Large intestine (tissue), 3 donors: ENCODE results near the gene ATP4B. TPM values are rescaled to one million over a fixed set of nuclear protein-coding genes. Genes with fewer than 3 reads are reported as not detected.

Source experiments
- DNase-seq, 2 donors: peaks; one replicate each; pipeline versions ENCODE4 v3.0.0 to v3.0.0-alpha.2; 2013
- H3K27ac ChIP-seq: one replicate; pipeline ENCODE4 v1.5.1; 2013; ENCODE audit warnings: low read length
- H3K27me3 ChIP-seq: 2 replicates; pipeline ENCODE4 v1.6.1; 2013; ENCODE audit warnings: low read length; ENCODE audit not compliant: control insufficient read depth, insufficient read depth
- H3K36me3 ChIP-seq: 2 replicates; pipeline ENCODE4 v1.6.1; 2013; ENCODE audit warnings: low read length; ENCODE audit not compliant: control insufficient read depth, insufficient read depth
- H3K4me1 ChIP-seq: one replicate; pipeline ENCODE4 v1.6.1; 2013; ENCODE audit warnings: low read length; ENCODE audit not compliant: control insufficient read depth, insufficient read depth
- H3K4me3 ChIP-seq: one replicate; pipeline ENCODE4 v1.5.1; 2013; ENCODE audit warnings: low read length
- H3K9me3 ChIP-seq: one replicate; pipeline ENCODE4 v1.6.1; 2013; ENCODE audit warnings: mild to moderate bottlenecking, low read depth, low read length, moderate library complexity; ENCODE audit not compliant: control insufficient read depth
- WGBS: methylation state at CpG from one replicate; pipeline ENCODE4 v1.1.5; 2013; ENCODE audit warnings: low lambda C conversion rate; ENCODE audit not compliant: insufficient coverage; 5-methylcytosine and 5-hydroxymethylcytosine counted together
- polyA plus RNA-seq: library from polyadenylated mRNA; unstranded; fragments of 120-200 nt; gene quantifications from one replicate; pipeline ENCODE4 v1.2.1, GENCODE V29; 2013

Gene ATP4B
- polyA plus RNA-seq, 1 donor, result 0.04 TPM

DNA sequence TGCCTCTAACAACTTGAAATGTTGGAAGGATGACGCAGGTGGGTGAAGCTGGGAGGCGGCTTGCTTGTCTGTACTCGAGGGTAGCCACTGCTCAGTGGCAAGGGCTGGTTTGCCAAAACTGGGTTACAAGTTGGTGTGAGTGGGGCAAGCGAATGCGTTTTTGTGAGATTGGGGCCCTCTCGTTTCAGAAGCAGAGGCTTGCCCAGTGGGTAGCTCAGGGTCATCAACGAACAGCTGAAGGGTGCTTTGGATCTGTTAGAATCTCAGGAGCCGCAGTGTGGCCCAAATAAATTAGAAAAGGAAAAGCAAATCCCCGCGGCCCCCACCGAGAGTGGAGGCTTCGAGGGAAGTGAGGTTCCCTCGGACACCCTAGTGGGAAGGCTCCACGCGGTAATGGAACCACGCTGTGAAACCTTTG lies 7.3 kb downstream of the ATP4B start:
- no peak overlapping the region for H3K4me3 ChIP-seq
- WGBS, result no CpG with 5 or more reads among the region's 16 CpGs
- no peaks in the 10 kb centered on the region for H3K36me3 ChIP-seq
- no peak overlapping the region for H3K27ac ChIP-seq
- H3K27me3 ChIP-seq, result no peaks in the 10 kb centered on the region
- peaks cover 5% of the 10 kb centered on the region for H3K9me3 ChIP-seq
- no peak for DNase-seq
- H3K4me1 ChIP-seq, result no peaks in the 10 kb centered on the region

GRCh38 chr13:113650275-113650674 lies 7.7 kb downstream of the ATP4B start:
- no peaks in the 10 kb centered on the region for H3K4me1 ChIP-seq
- H3K4me3 ChIP-seq, result no peak overlapping the region
- H3K36me3 ChIP-seq, result no peaks in the 10 kb centered on the region
- no peak overlapping the region for H3K27ac ChIP-seq
- no peak for DNase-seq
- WGBS, result no CpG with 5 or more reads among the region's 15 CpGs
- no peaks in the 10 kb centered on the region for H3K27me3 ChIP-seq
- peaks cover 5% of the 10 kb centered on the region for H3K9me3 ChIP-seq

GRCh38 chr13:113649212-113649611 lies 8.8 kb downstream of the ATP4B start:
- 100% methylated on average over 1 of the region's 17 CpGs for WGBS
- Histone ChIP-seq H3K27me3 (no peaks in the 10 kb centered on the region), H3K9me3 (peaks cover 5% of the 10 kb centered on the region), H3K27ac (no peak overlapping the region), H3K36me3 (no peaks in the 10 kb centered on the region), H3K4me3 (no peak overlapping the region), H3K4me1 (no peaks in the 10 kb centered on the region)
- no peak for DNase-seq

DNA sequence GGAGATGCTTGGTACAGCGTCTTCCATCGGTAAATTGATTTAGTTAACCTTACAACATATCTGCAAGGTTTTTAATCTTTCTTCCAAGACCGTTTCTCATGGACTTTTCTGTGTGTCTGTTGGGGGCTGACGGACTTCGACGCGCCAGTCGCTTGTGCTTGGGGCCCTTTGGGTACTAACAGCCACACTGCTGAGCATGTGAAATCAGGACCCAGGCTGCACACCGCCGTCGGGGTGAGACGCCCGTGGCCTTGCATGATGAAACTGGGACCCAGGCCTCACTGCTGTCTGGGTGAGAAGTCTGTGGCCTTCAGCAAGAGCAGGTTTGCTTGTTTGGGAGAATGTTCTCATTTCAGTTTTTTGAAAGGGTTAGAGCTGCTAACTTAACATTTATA lies 9.8 kb downstream of the ATP4B start:
- Histone ChIP-seq H3K27ac (no peak overlapping the region), H3K9me3 (peaks cover 5% of the 10 kb centered on the region), H3K4me3 (no peak overlapping the region), H3K36me3 (no peaks in the 10 kb centered on the region), H3K4me1 (no peaks in the 10 kb centered on the region), H3K27me3 (no peaks in the 10 kb centered on the region)
- no peak for DNase-seq
- WGBS, result no CpG with 5 or more reads among the region's 13 CpGs

- peak in 1 of 2 donors; percentile 15 for DNase-seq
- no peak overlapping the region for H3K4me3 ChIP-seq
- H3K27ac ChIP-seq, result no peak overlapping the region
- H3K9me3 ChIP-seq, result peaks cover 5% of the 10 kb centered on the region
- no peaks in the 10 kb centered on the region for H3K36me3 ChIP-seq
- H3K4me1 ChIP-seq, result no peaks in the 10 kb centered on the region
- no peaks in the 10 kb centered on the region for H3K27me3 ChIP-seq
- WGBS, result no CpG with 5 or more reads among the region's 42 CpGs
Observed at GRCh38 chr13:113647351-113648215, 10.4 kb downstream of the ATP4B start.

- Histone ChIP-seq H3K4me1 (no peaks in the 10 kb centered on the region), H3K9me3 (peaks cover 9% of the 10 kb centered on the region), H3K4me3 (no peak overlapping the region), H3K36me3 (peaks cover 4% of the 10 kb centered on the region), H3K27ac (no peak overlapping the region), H3K27me3 (no peaks in the 10 kb centered on the region)
- DNase-seq, result no peak
- no CpG with 5 or more reads among the region's 10 CpGs for WGBS
Observed at GRCh38 chr13:113646921-113647340, 11.1 kb downstream of the ATP4B start.

DNA sequence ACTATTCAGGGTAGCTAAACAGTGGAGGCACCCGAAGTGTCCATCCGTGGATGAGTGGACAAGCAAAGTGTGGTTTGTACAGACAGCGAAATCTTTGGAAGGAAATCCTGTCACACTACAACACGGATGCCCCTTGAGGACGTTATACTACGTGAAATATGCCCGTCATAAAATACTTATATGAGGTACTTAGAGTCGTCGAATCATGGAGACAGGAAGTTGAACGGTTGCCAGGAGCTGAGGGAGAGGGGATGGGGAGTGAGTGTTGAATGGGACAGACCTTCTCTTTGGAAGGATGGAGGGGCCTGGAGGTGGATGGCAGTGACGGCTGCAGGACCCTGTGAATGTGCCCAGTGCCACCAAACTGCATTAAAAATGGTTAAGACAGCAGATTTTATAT lies 11.6 kb downstream of the ATP4B start:
- H3K4me1 ChIP-seq, result no peaks in the 10 kb centered on the region
- no peak overlapping the region for H3K27ac ChIP-seq
- H3K36me3 ChIP-seq, result peaks cover 10% of the 10 kb centered on the region
- no peak for DNase-seq
- WGBS, result 90% methylated on average over 2 of the region's 11 CpGs
- H3K9me3 ChIP-seq, result peaks cover 9% of the 10 kb centered on the region
- H3K4me3 ChIP-seq, result no peak overlapping the region
- no peaks in the 10 kb centered on the region for H3K27me3 ChIP-seq

- no CpG with 5 or more reads among the region's 9 CpGs for WGBS
- DNase-seq, result no peak
Observed at GRCh38 chr13:113645329-113645728, 12.7 kb downstream of the ATP4B start.

DNA sequence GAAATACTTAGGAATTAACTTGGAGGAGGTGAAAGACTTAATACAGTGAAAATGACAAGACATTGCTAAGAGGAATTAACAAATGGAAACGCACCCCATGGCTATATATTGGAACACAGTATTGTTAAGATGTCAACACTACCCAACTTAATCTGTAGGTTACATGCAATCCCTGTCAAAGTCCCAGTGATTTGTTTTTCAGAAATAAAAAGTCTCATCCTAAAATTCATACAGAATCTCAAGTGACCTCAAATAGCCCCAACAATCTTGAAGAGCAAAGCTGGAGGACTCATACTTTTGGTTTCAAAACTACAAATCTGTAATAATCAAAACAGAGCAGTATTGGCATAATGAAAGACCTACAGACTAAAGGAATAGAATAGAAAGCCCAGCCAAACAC lies 13.2 kb downstream of the ATP4B start:
- Histone ChIP-seq H3K9me3 (peaks cover 12% of the 10 kb centered on the region), H3K36me3 (peaks cover 19% of the 10 kb centered on the region), H3K27ac (no peak overlapping the region), H3K27me3 (no peaks in the 10 kb centered on the region), H3K4me3 (no peak overlapping the region), H3K4me1 (no peaks in the 10 kb centered on the region)
- no peak for DNase-seq
- WGBS, result 100% methylated on average over 1 of the region's 1 CpG

More at GRCh38 chr13:113645329-113645728, 12.7 kb downstream of the ATP4B start:
- no peaks in the 10 kb centered on the region for H3K27me3 ChIP-seq
- H3K27ac ChIP-seq, result no peak overlapping the region
- H3K4me1 ChIP-seq, result no peaks in the 10 kb centered on the region
- H3K4me3 ChIP-seq, result no peak overlapping the region
- peaks cover 9% of the 10 kb centered on the region for H3K9me3 ChIP-seq
- H3K36me3 ChIP-seq, result peaks cover 14% of the 10 kb centered on the region

DNA sequence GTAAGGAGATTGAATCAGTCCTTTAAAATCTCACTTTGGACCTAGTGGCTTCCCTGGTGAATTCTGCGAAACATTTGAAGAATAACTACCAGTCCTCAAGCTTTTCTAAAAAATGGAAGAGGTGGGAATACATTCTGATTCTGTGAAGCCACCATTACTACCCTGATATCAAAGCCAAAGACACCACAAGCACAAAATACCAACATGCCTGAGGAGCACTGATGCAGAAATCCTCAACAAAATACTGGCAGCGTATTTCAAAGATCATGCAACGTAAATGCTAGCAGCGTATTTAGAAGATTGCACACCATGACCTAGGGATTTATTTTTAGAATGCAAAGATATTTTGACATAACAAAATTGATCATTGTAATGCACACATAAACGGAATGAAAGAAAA lies 14.4 kb downstream of the ATP4B start:
- Histone ChIP-seq H3K4me1 (no peaks in the 10 kb centered on the region), H3K27me3 (no peaks in the 10 kb centered on the region), H3K4me3 (no peak overlapping the region), H3K27ac (no peak overlapping the region), H3K9me3 (peaks cover 15% of the 10 kb centered on the region), H3K36me3 (peaks cover 29% of the 10 kb centered on the region)
- DNase-seq, result no peak
- WGBS, result 100% methylated on average over 1 of the region's 5 CpGs

GRCh38 chr13:113642563-113642962 lies 15.4 kb downstream of the ATP4B start:
- Histone ChIP-seq H3K27me3 (no peaks in the 10 kb centered on the region), H3K9me3 (peaks cover 21% of the 10 kb centered on the region), H3K36me3 (peaks cover 38% of the 10 kb centered on the region), H3K4me1 (no peaks in the 10 kb centered on the region), H3K4me3 (no peak overlapping the region), H3K27ac (no peak overlapping the region)
- WGBS, result 100% methylated on average over 1 of the region's 2 CpGs
- DNase-seq, result no peak
